H1 (cell line): Measurements from ENCODE around the gene CHCHD6. TPM values are rescaled to one million over a fixed set of nuclear protein-coding genes. Genes with fewer than 3 reads are reported as not detected.

Experiments
- CTCF ChIA-PET: fragments of 300-600 bp; sonication (Branson Sonifier 250); formaldehyde crosslinking; loops from one replicate; lab custom pipeline; 2021; ENCODE audit not compliant: partially characterized antibody; lab: Charles Lee
- POLR2A ChIA-PET: fragments of 300-600 bp; sonication (Branson Sonifier 250); formaldehyde crosslinking; loops from one replicate; lab custom pipeline; 2021; ENCODE audit warnings: inconsistent platforms; ENCODE audit not compliant: partially characterized antibody; lab: Charles Lee
- DNase-seq, 2 experiments: peaks; one replicate each; pipeline versions ENCODE4 v3.0.0 to v3.0.0-alpha.2; 2010 to 2022; ENCODE audit warnings: low spot score in 2 of 2, low read depth in 1 of 2, mixed read lengths in 1 of 2
- FAIRE-seq: peaks from 2 replicates; lab custom pipeline; 2011; peaks lifted over from hg19 to GRCh38; lab: Jason Lieb, UNC
- H2AFZ ChIP-seq: 2 replicates; pipeline ENCODE4 v1.8.1; 2012; ENCODE audit warnings: low read length, inconsistent platforms
- H2AK5ac ChIP-seq: 2 replicates; pipeline ENCODE4 v1.6.1; 2013; ENCODE audit warnings: low read depth, low read length
- H2BK120ac ChIP-seq: replicated peaks from 2 replicates; pipeline ENCODE3; 2013; ENCODE audit warnings: low read depth, low read length, inconsistent platforms
- H2BK12ac ChIP-seq: 2 replicates; pipeline ENCODE4 v1.6.1; 2013; ENCODE audit warnings: low read depth, low read length
- H2BK15ac ChIP-seq: 2 replicates; pipeline ENCODE4 v1.6.1; 2013; ENCODE audit warnings: low read length
- H2BK20ac ChIP-seq: 2 replicates; pipeline ENCODE4 v1.6.1; 2013; ENCODE audit warnings: low read length
- H2BK5ac ChIP-seq: 2 replicates; pipeline ENCODE4 v1.6.1; 2013; ENCODE audit warnings: low read depth, low read length
- H3K14ac ChIP-seq: 2 replicates; pipeline ENCODE4 v1.6.1; 2013; ENCODE audit warnings: inconsistent platforms; ENCODE audit not compliant: insufficient read length
- H3K18ac ChIP-seq: 2 replicates; pipeline ENCODE4 v1.6.1; 2013; ENCODE audit warnings: low read length; ENCODE audit errors: extremely low read depth
- H3K23ac ChIP-seq: 2 replicates; pipeline ENCODE4 v1.6.1; 2013; ENCODE audit warnings: inconsistent platforms; ENCODE audit not compliant: insufficient read length
- H3K23me2 ChIP-seq: 2 replicates; pipeline ENCODE4 v1.6.1; 2013; ENCODE audit warnings: low read depth, low read length
- H3K27ac ChIP-seq: 2 replicates; pipeline ENCODE4 v1.6.1; 2011; ENCODE audit warnings: low read depth, low read length, inconsistent platforms
- H3K27me3 ChIP-seq, 4 experiments: replicated peaks in 1 of 4; 1 replicate in 1 of 4; 2 replicates in 3 of 4; pipeline versions ENCODE4 v1.6.1 to v1.8.1; 2011 to 2013; ENCODE audit warnings: low read length in 3 of 4, mild to moderate bottlenecking in 3 of 4, inconsistent platforms in 2 of 4, mixed read lengths in 2 of 4, moderate library complexity in 1 of 4; ENCODE audit not compliant: control insufficient read depth in 3 of 4, insufficient read depth in 3 of 4; ENCODE audit errors: extremely low read depth in 1 of 4
- H3K36me3 ChIP-seq, 4 experiments: 2 replicates each; pipeline versions ENCODE4 v1.6.1 to v1.8.1; 2011 to 2013; ENCODE audit warnings: mild to moderate bottlenecking in 4 of 4, low read length in 3 of 4, moderate library complexity in 2 of 4, control low read depth in 1 of 4, inconsistent platforms in 1 of 4; ENCODE audit not compliant: insufficient read depth in 4 of 4, control insufficient read depth in 2 of 4
- H3K4ac ChIP-seq: replicated peaks from 2 replicates; pipeline ENCODE3; 2013; ENCODE audit warnings: low read length, low read depth, mixed read lengths, inconsistent platforms; ENCODE audit not compliant: insufficient read length
- H3K4me1 ChIP-seq, 4 experiments: replicated peaks in 1 of 4; 1 replicate in 1 of 4; 2 replicates in 3 of 4; pipeline versions ENCODE4 v1.6.1 to v1.8.1; 2011 to 2013; ENCODE audit warnings: low read length in 3 of 4, inconsistent platforms in 2 of 4, mixed read lengths in 1 of 4; ENCODE audit not compliant: insufficient read depth in 4 of 4, control insufficient read depth in 3 of 4
- H3K4me2 ChIP-seq, 2 experiments: 2 replicates each; pipeline versions ENCODE4 v1.6.1 to v1.8.1; 2011 to 2013; ENCODE audit warnings: low read depth in 2 of 2, low read length in 2 of 2, control low read depth in 1 of 2, inconsistent platforms in 1 of 2, mild to moderate bottlenecking in 1 of 2; ENCODE audit not compliant: insufficient read depth in 1 of 2
- H3K4me3 ChIP-seq, 4 experiments: fragments of 200-600, 300-600 bp in 1 of 4; sonication (generic), shearing (Covaris generic), sonication (Bioruptor Twin) in 1 of 4; 2 replicates each; pipeline versions ENCODE4 v1.5.1 to v1.8.1; 2011 to 2016; ENCODE audit warnings: low read length in 4 of 4, low read depth in 3 of 4, control low read depth in 2 of 4, inconsistent platforms in 2 of 4, mild to moderate bottlenecking in 2 of 4, mixed read lengths in 1 of 4, moderate library complexity in 1 of 4; ENCODE audit not compliant: insufficient read depth in 2 of 4; ENCODE audit errors: extremely low read depth in 1 of 4
- H3K56ac ChIP-seq: replicated peaks from 2 replicates; pipeline ENCODE3; 2013; ENCODE audit warnings: low read depth, mild to moderate bottlenecking, mixed read lengths, low read length, inconsistent platforms; ENCODE audit not compliant: insufficient read length
- H3K79me1 ChIP-seq: 2 replicates; pipeline ENCODE4 v1.6.1; 2013; ENCODE audit warnings: low read depth, low read length, control low read depth
- H3K79me2 ChIP-seq, 2 experiments: 2 replicates each; pipeline versions ENCODE4 v1.6.1 to v1.8.1; 2012 to 2013; ENCODE audit warnings: low read length in 2 of 2, mild to moderate bottlenecking in 2 of 2, inconsistent platforms in 1 of 2; ENCODE audit not compliant: insufficient read depth in 2 of 2, control insufficient read depth in 1 of 2
- H3K9ac ChIP-seq, 4 experiments: replicated peaks in 1 of 4; 1 replicate in 1 of 4; 2 replicates in 3 of 4; pipeline versions ENCODE4 v1.6.1 to v1.8.1; 2011 to 2013; ENCODE audit warnings: low read depth in 3 of 4, low read length in 3 of 4, control low read depth in 2 of 4, mild to moderate bottlenecking in 2 of 4, moderate library complexity in 2 of 4, inconsistent platforms in 1 of 4; ENCODE audit errors: extremely low read depth in 1 of 4
- H3K9me3 ChIP-seq, 2 experiments: 2 replicates each; pipeline versions ENCODE4 v1.6.1 to v1.8.1; 2012 to 2013; ENCODE audit warnings: mild to moderate bottlenecking in 2 of 2, moderate library complexity in 2 of 2, control low read depth in 1 of 2, inconsistent platforms in 1 of 2, low read depth in 1 of 2, low read length in 1 of 2, mixed read lengths in 1 of 2; ENCODE audit not compliant: insufficient read depth in 2 of 2
- H4K20me1 ChIP-seq, 2 experiments: replicated peaks in 1 of 2; 2 replicates each; pipeline versions ENCODE3 to v1.8.1; 2011 to 2013; ENCODE audit warnings: inconsistent platforms in 2 of 2, low read length in 2 of 2, mild to moderate bottlenecking in 1 of 2; ENCODE audit not compliant: insufficient read depth in 2 of 2, control insufficient read depth in 1 of 2
- H4K5ac ChIP-seq: 2 replicates; pipeline ENCODE4 v1.6.1; 2013; ENCODE audit warnings: low read length, low read depth, mixed read lengths, inconsistent platforms; ENCODE audit not compliant: insufficient read length
- H4K8ac ChIP-seq: 2 replicates; pipeline ENCODE4 v1.8.0; 2013; ENCODE audit warnings: mild to moderate bottlenecking, moderate library complexity, low read length, inconsistent platforms; ENCODE audit not compliant: insufficient read depth; ENCODE audit errors: extremely low read depth
- H4K91ac ChIP-seq: replicated peaks from 2 replicates; pipeline ENCODE3; 2013; ENCODE audit warnings: low read length, mixed read lengths, inconsistent platforms; ENCODE audit not compliant: insufficient read length
- CHD1 ChIP-seq: IDR thresholded peaks from 2 replicates; pipeline ENCODE4 v1.6.1; 2012; ENCODE audit warnings: low read depth, low read length, improper control_type of control experiment
- CHD2 ChIP-seq: IDR thresholded peaks from 2 replicates; pipeline ENCODE4 v1.6.1; 2012; ENCODE audit warnings: low read length, improper control_type of control experiment
- CTBP2 ChIP-seq: IDR thresholded peaks from 2 replicates; pipeline ENCODE4 v1.7.0; 2011; ENCODE audit warnings: borderline replicate concordance, mild to moderate bottlenecking, moderate library complexity, mixed read lengths, low read length; ENCODE audit not compliant: insufficient read depth, insufficient read length
- JUN ChIP-seq: IDR thresholded peaks from 2 replicates; pipeline ENCODE4 v1.6.1; 2011; ENCODE audit warnings: low read depth, mild to moderate bottlenecking, improper control_type of control experiment, low read length
- KDM1A ChIP-seq: fragments of 200-600, 300-600 bp; sonication (generic); IDR thresholded peaks from 2 replicates; pipeline ENCODE4 v1.7.1; 2016; ENCODE audit warnings: mild to moderate bottlenecking, low read length, borderline replicate concordance
- RNF2 ChIP-seq: fragments of 200-900, 300-1000 bp; sonication (generic); IDR thresholded peaks from 2 replicates; pipeline ENCODE4 v1.7.1; 2016; ENCODE audit warnings: borderline replicate concordance, low read depth, mild to moderate bottlenecking, antibody characterized with exemption, low read length; ENCODE audit not compliant: poor library complexity, severe bottlenecking; ENCODE audit errors: missing control alignments
- SP2 ChIP-seq: IDR thresholded peaks from 2 replicates; pipeline ENCODE4 v1.6.1; 2012; ENCODE audit warnings: mild to moderate bottlenecking, low read length, inconsistent platforms
- TCF12 ChIP-seq: IDR thresholded peaks from 2 replicates; pipeline ENCODE4 v1.6.1; 2011; ENCODE audit warnings: low read depth, mild to moderate bottlenecking, low read length
- WGBS, 2 experiments: shearing (Covaris generic) in 1 of 2; methylation state at CpG; one replicate each; pipeline versions ENCODE4 v1.1.6 to v1.1.7; 2013 to 2015; ENCODE audit warnings: low lambda C conversion rate in 2 of 2, mixed read lengths in 2 of 2, inconsistent platforms in 1 of 2, low coverage in 1 of 2, missing lambda C conversion rate in 1 of 2; ENCODE audit not compliant: insufficient replicate concordance in 2 of 2, insufficient coverage in 1 of 2, insufficient read length in 1 of 2; ENCODE audit errors: extremely low coverage in 1 of 2, missing lambda C conversion rate in 1 of 2; 5-methylcytosine and 5-hydroxymethylcytosine counted together
- polyA plus RNA-seq, 7 experiments: library from polyadenylated mRNA; depleted of rRNA in 3 of 7; stranded (reverse) in 5 of 7; unstranded in 2 of 7; fragments of >200 nt in 5 of 7; fragments of 200-250 nt in 2 of 7; gene quantifications; 1 replicate in 5 of 7; 2 replicates in 1 of 7; 4 replicates in 1 of 7; pipeline versions ENCODE4 v1.2.1 to v1.2.3, GENCODE V29; 2011 to 2013; ENCODE audit warnings: missing spikeins in 2 of 7, mixed read lengths in 2 of 7
- total RNA-seq: library from RNA; stranded (reverse); fragmentation: NEBNext Ultra II Directional; extraction: Animal tissue kit (Norgen Biotek cat#: 25700); gene quantifications from 2 replicates; pipeline ENCODE4 v1.2.1, GENCODE V29; 2021

The CHCHD6 gene
- total and polyA plus RNA-seq, 2 of the 8 experiments (the other 6 are each of a cell fraction or from before 2014, with no cell fraction given): 32.4 to 37.6 TPM

GRCh38 chr3:126685021-126685420, 19.0 kb upstream of the CHCHD6 start:
- no peak for FAIRE-seq
- no peak overlapping the region for H4K91ac ChIP-seq
- H3K79me1 ChIP-seq: no peaks in the 10 kb centered on the region
- H3K4ac ChIP-seq: no peak overlapping the region
- 86% methylated on average over 3 of the region's 3 CpGs; no CpG with 5 or more reads in 1 of the 2 experiments for WGBS, 2 experiments
- no peaks in the 10 kb centered on the region for H3K79me2 ChIP-seq
- no peak overlapping the region for H3K56ac ChIP-seq
- no peak overlapping the region for H2BK15ac ChIP-seq
- H3K9me3 ChIP-seq: no peaks in the 10 kb centered on the region
- H3K9ac ChIP-seq: no peak overlapping the region
- H3K23ac ChIP-seq: no peak overlapping the region
- CTCF ChIA-PET: interaction anchor here (0.9 to 1.3 kb wide), 5 partner anchors 9 to 288 kb away, joined by 3 to 6 read pairs (median 4); no protein-coding TSS in a partner anchor
- DNase-seq: peak in 1 of 2 experiments; percentile 29
- H4K20me1 ChIP-seq: no peaks in the 10 kb centered on the region
- H4K5ac ChIP-seq: no peak overlapping the region
- no peak overlapping the region for H2AK5ac ChIP-seq
- H3K18ac ChIP-seq: no peak overlapping the region; the same call in 1 of the 2 replicates
- H2BK120ac ChIP-seq: no peak overlapping the region
- H3K4me1 ChIP-seq: peaks cover 0 to 6% (median 2%) of the 10 kb centered on the region in 4 experiments; a peak in 1 of 7 replicates
- H2AFZ ChIP-seq: no peak overlapping the region
- H3K4me3 ChIP-seq: no peak overlapping the region
- H2BK5ac ChIP-seq: no peak overlapping the region
- TF ChIP-seq CHD1 (no peak), TCF12 (no peak), SP2 (no peak), RNF2 (no peak), CHD2 (no peak), JUN (no peak), KDM1A (no peak), CTBP2 (no peak)
- H3K27me3 ChIP-seq: peaks cover 0 to 3% (median under 1%) of the 10 kb centered on the region in 4 experiments; a peak in 3 of 7 replicates
- H3K14ac ChIP-seq: no peak overlapping the region
- H4K8ac ChIP-seq: no peak overlapping the region
- no peaks in the 10 kb centered on the region for H3K36me3 ChIP-seq
- H3K27ac ChIP-seq: no peak overlapping the region
- H3K4me2 ChIP-seq: no peak overlapping the region
- H3K23me2 ChIP-seq: no peaks in the 10 kb centered on the region
- no peak overlapping the region for H2BK12ac ChIP-seq
- POLR2A ChIA-PET: no interaction called here
- no peak overlapping the region for H2BK20ac ChIP-seq
